ENCODE measurements around the gene HOXB4. TPM values are rescaled to one million over a fixed set of nuclear protein-coding genes. Genes with fewer than 3 reads are reported as not detected.
A peak's percentile ranks its signal among the peaks of the same experiment; 100 is the strongest.

Gene HOXB4
- total RNA-seq, 4 donors from 2014 or later = 1.6 to 8.7 (median 3.4) TPM

- no peak for TF ChIP-seq CTCF (IDR thresholded peaks at IDR 0.05)
- DNase-seq (ENCODE audit: low spot score) = no peak
- ATAC-seq (ENCODE audit: low FRiP score) = no peak
Measured at GRCh38 chr17:48579471-48579759, 1.3 kb upstream of the HOXB4 start.

- no peak for ATAC-seq (ENCODE audit: low FRiP score)
- DNase-seq (ENCODE audit: low spot score) = no peak
- no peak for TF ChIP-seq CTCF (IDR thresholded peaks at IDR 0.05)
Measured at GRCh38 chr17:48578616-48579470, 693 bp upstream of the HOXB4 start.

- no peak for TF ChIP-seq CTCF (IDR thresholded peaks at IDR 0.05)
- DNase-seq (ENCODE audit: low spot score) (no peak), ATAC-seq (ENCODE audit: low FRiP score) (peak; percentile 18)
Measured at GRCh38 chr17:48577330-48577945, 712 bp downstream of the HOXB4 start.

- ATAC-seq (ENCODE audit: low FRiP score) (peak; percentile 29), DNase-seq (ENCODE audit: low spot score) (no peak)
- no peak for TF ChIP-seq CTCF (IDR thresholded peaks at IDR 0.05)
Measured at GRCh38 chr17:48576479-48577309, 1.5 kb downstream of the HOXB4 start.

- DNase-seq (ENCODE audit: low spot score) (no peak), ATAC-seq (ENCODE audit: low FRiP score) (peak; percentile 24)
- TF ChIP-seq CTCF (IDR thresholded peaks at IDR 0.05) = no peak
Measured at GRCh38 chr17:48575673-48576478, 2.3 kb downstream of the HOXB4 start.

- no peak for ATAC-seq (ENCODE audit: low FRiP score)
- no peak for DNase-seq (ENCODE audit: low spot score)
- TF ChIP-seq CTCF (IDR thresholded peaks at IDR 0.05) = no peak
Measured at GRCh38 chr17:48575066-48575582, 3.0 kb downstream of the HOXB4 start.
